KOPT-K1 (cell line): ENCODE data around the gene DCAF12.

ENCODE experiments used
- H3K27ac ChIP-seq: fragments of 200-600 bp; sonication (generic); 2 replicates; pipeline ENCODE4 v1.5.1; 2016; ENCODE audit warnings: antibody characterized with exemption, mild to moderate bottlenecking, low read depth, low read length; ENCODE audit not compliant: poor library complexity, severe bottlenecking
- H3K36me3 ChIP-seq: fragments of 200-600 bp; sonication (generic); 2 replicates; pipeline ENCODE4 v1.5.1; 2017; ENCODE audit warnings: antibody characterized with exemption, mild to moderate bottlenecking, low read length, moderate library complexity; ENCODE audit not compliant: insufficient read depth
- H3K9me3 ChIP-seq: fragments of 200-600 bp; sonication (generic); 2 replicates; pipeline ENCODE4 v1.5.1; 2017; ENCODE audit warnings: antibody characterized with exemption, low read length, mild to moderate bottlenecking; ENCODE audit not compliant: insufficient read depth, poor library complexity, severe bottlenecking

DCAF12 gene

DNA sequence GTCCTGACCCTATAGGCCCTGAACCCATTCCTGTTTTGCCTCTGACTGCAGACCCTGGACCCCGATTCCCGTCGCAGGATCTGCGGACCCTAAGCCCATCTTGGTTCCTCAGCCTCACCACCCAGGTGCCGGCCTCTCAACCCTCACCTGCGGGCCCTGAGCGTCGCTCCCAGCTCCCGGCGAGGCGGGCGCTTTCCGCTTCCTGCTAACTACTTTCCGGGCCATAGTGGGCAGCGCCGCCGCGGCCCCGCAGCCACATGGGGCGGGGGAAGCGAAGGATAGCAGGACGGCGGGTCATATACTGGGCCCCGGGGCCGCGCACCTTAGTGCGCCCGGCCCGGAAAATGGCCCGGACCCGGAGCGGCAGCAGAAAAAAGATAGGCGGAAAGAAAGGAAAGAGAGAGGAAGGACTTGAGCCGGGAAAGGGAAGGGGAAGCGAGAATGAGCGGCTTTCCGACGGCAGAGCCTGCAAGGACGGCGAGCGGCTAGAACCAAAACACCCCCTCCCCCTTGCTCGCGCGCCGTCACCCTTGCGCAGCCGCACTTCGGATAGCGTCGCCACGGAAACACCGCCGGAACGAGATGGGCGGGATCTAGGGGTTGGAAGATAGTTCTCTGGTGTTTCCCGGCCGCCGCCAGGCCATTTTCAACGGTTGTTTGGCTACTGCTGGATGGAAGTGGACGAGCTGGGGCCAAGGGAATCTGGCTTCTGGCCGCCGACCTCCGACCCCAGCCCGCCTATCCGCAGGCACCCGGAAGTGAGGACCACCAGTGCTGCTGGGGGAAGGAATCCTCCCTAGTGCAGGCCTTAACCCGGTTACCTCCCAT is at the start of gene DCAF12:
TSS of gene DCAF12 (minus strand) at position 492 of the 828 bp plus-strand sequence. CDS start at position 225, 267 bp downstream.
- Histone ChIP-seq H3K9me3 (no peaks in the 10 kb centered on the region), H3K27ac (peak within 1 kb of the TSS; percentile 81), H3K36me3 (peaks cover 35% of the 10 kb centered on the region)

- H3K9me3 ChIP-seq, result no peaks in the 10 kb centered on the region
- H3K36me3 ChIP-seq, result no peaks in the 10 kb centered on the region
- H3K27ac ChIP-seq, result no peak overlapping the region
Observed at GRCh38 chr9:34176089-34176488, 49.6 kb upstream of the DCAF12 start.

GRCh38 chr9:34171753-34172535 is 45.4 kb upstream of the DCAF12 start:
- Histone ChIP-seq H3K9me3 (no peaks in the 10 kb centered on the region), H3K36me3 (no peaks in the 10 kb centered on the region), H3K27ac (no peak overlapping the region)

- no peaks in the 10 kb centered on the region for H3K36me3 ChIP-seq
- H3K9me3 ChIP-seq, result no peaks in the 10 kb centered on the region
- H3K27ac ChIP-seq, result no peak overlapping the region
Observed at GRCh38 chr9:34170237-34170991, 43.9 kb upstream of the DCAF12 start.

- H3K36me3 ChIP-seq, result no peaks in the 10 kb centered on the region
- no peaks in the 10 kb centered on the region for H3K9me3 ChIP-seq
- H3K27ac ChIP-seq, result no peak overlapping the region
Observed at GRCh38 chr9:34169125-34169524, 42.6 kb upstream of the DCAF12 start.

DNA sequence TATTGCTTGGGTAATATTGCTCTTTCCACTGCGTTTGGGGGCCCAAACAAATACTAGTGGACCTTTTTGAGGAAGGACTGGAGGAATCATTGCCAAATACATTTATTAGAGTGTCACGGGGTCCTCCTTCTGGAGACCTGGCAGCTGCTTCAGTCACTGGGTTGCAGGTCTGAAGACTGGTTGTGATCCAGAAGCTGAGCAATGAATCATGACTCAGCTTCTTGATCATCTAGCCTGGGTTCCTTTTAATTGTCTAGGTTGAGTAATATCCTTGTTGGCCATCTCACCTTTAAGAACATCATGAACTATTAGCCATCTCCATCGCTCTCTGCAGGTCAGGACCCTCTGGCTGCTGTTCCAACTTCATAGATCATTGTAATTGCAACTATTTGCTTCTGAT is 36.9 kb upstream of the DCAF12 start:
- Histone ChIP-seq H3K36me3 (no peaks in the 10 kb centered on the region), H3K9me3 (no peaks in the 10 kb centered on the region), H3K27ac (no peak overlapping the region)

DNA sequence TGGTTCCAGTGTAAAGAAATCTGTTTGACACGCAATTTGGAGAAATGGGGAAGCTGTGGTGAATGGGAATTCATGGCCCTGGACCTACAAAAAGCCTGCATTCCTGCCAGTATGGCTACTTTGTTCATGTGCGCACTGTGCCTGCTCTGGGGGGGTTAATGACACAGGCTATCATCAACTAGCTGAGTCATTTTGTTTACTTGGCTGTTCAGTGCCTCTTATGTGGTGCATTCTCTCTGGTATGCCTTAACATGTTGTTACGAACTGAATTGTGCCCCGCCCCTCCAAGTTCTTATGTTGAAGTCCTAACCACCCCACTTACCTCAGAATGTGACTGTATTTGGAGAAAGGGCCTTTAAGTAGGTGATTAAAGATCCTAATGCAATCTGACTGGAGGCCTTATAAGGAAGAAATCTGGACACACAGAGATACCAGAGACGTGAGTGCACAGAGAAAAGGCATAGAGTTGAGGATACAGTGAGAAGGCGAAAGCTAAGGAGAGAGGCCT is 31.9 kb upstream of the DCAF12 start:
- Histone ChIP-seq H3K36me3 (no peaks in the 10 kb centered on the region), H3K27ac (no peak overlapping the region), H3K9me3 (no peaks in the 10 kb centered on the region)

DNA sequence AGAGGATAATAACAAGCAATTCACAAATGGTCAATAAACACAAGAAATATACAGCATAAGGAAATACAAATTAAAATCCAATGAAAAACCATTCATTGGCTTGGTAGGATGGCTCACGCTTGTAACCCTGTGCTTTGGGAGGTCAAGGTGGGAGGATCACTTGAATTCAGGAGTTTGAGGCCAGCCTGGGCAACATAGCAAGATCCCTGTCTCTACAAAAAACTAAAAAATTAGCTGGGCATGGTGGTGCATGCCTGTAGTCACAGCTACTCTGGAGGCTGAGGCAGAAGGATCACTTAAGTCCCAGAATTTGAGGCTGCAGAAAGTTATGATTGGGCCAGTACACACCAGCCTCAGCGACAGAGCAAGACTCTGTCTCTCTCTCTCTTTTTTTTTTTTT is 31.4 kb upstream of the DCAF12 start:
- H3K9me3 ChIP-seq, result no peaks in the 10 kb centered on the region
- H3K27ac ChIP-seq, result no peak overlapping the region
- no peaks in the 10 kb centered on the region for H3K36me3 ChIP-seq

DNA sequence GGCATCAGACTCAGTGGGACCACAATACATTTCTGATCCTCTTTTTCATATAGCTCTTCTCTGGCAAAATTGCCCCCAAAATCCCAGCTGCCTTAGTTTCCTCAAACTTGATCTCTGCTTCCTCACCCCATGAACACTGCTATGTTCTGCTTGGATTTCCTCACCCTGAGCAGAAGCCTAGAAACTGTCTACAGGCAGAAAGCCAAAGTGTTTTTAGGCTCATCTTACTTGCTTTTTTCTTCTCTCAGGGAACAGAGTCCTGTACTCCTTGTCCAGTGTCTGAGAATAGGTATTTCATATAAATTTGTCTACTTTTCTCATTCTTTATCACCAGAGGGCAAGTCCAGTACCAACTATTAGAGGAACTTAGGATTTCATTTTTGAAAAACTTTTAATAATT is 30.8 kb upstream of the DCAF12 start:
- Histone ChIP-seq H3K36me3 (no peaks in the 10 kb centered on the region), H3K9me3 (no peaks in the 10 kb centered on the region), H3K27ac (no peak overlapping the region)

GRCh38 chr9:34154057-34154456 is 27.6 kb upstream of the DCAF12 start:
- H3K27ac ChIP-seq, result no peak overlapping the region
- no peaks in the 10 kb centered on the region for H3K9me3 ChIP-seq

DNA sequence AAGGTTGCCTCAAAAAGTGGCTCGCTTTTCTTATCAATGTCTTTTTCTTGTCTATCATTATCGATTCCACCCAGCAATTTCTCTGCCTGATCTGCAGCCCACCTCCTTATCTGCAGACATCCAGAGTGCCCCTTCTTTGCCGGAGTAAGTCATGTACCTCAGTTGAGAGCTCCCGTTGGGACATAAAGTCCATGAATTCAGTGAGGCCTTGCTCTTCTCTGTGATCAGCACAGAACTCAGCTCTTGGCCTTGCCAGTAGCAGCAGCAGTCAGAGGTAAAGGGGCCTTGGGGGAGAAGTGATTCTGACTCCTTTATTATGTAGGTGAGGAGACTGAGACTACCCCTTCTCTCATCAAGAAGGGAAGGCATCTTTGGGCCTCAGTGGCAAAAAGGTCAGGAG is 24.9 kb upstream of the DCAF12 start:
- no peaks in the 10 kb centered on the region for H3K36me3 ChIP-seq
- H3K9me3 ChIP-seq, result no peaks in the 10 kb centered on the region
- no peak overlapping the region for H3K27ac ChIP-seq

More at GRCh38 chr9:34154057-34154456, 27.6 kb upstream of the DCAF12 start:
- H3K36me3 ChIP-seq, result no peaks in the 10 kb centered on the region

DNA sequence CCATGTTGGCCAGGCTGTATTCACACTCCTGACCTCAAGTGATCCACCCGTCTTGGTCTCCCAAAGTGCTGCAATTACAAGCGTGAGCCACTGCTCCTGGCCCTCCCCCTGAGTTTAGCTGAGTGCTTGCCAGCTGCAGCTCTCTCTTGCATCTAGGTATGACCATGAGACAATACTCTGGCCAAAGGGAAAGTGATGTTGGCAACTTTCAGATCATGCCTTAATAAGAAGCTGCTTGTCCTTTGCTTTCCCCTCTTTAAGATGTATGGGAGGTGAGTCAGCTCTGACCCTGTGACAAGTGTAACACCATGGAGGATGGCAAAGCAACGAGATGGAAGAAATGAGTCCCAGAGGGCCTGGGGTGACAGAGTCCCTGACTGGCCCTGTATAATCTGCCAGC is 18.7 kb upstream of the DCAF12 start:
- H3K9me3 ChIP-seq, result no peaks in the 10 kb centered on the region
- no peaks in the 10 kb centered on the region for H3K36me3 ChIP-seq
- H3K27ac ChIP-seq, result no peak overlapping the region

DNA sequence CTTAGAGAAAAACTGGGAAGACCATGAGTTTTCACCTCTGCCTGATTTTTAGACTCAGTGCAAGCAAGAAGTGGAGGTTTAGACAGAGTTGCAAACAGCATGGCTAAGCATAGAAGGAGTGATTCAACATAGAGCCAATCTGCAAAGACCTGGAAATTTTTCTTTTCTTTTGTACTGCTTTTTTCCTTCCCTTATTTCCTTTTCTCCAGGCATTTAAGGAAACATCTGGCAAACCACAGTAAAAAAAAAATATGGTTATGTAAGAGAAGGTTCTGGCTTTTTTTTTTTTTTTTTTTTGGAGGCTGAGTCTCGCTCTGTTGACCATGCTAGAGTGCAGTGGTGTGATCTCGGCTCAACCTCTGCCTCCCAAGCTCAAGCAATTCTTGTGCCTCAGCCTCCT is 16.6 kb upstream of the DCAF12 start:
- no peak overlapping the region for H3K27ac ChIP-seq
- no peaks in the 10 kb centered on the region for H3K9me3 ChIP-seq
- H3K36me3 ChIP-seq, result no peaks in the 10 kb centered on the region

DNA sequence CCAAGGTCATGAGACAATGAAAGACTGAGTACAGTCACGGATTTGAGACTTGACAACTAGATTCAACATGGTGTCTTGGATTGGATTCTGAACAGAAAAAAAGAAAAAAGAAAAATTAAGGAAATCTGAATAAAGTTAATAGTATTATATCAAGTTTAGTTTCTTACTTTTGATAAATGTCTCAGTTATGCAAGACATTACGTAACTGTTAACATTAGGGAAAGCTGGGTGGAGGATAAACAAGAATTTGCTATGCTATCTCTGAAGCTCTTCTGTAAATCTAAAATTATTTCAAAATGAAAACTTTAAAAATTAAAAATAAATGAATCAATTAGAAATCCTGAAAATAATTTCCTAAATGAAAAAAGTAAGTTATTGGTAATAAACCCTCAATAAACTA is 14.4 kb upstream of the DCAF12 start:
- Histone ChIP-seq H3K36me3 (no peaks in the 10 kb centered on the region), H3K9me3 (no peaks in the 10 kb centered on the region), H3K27ac (no peak overlapping the region)
